HG03575 (cell line): ENCODE results near the gene PPP1R12C.
"Not testable (repeated sequence)": the region's sequence is repeated elsewhere in the genome, so short reads cannot be mapped to it uniquely, and the experiment has no call there.

Experiments used
- ATAC-seq: cut with Tn5 transposase; IDR thresholded peaks from one replicate; pipeline ENCODE4 v1.9.1; 2021; ENCODE audit not compliant: unreplicated experiment, insufficient number of reproducible peaks, low FRiP score; ENCODE audit errors: extremely low read depth

PPP1R12C gene

DNA sequence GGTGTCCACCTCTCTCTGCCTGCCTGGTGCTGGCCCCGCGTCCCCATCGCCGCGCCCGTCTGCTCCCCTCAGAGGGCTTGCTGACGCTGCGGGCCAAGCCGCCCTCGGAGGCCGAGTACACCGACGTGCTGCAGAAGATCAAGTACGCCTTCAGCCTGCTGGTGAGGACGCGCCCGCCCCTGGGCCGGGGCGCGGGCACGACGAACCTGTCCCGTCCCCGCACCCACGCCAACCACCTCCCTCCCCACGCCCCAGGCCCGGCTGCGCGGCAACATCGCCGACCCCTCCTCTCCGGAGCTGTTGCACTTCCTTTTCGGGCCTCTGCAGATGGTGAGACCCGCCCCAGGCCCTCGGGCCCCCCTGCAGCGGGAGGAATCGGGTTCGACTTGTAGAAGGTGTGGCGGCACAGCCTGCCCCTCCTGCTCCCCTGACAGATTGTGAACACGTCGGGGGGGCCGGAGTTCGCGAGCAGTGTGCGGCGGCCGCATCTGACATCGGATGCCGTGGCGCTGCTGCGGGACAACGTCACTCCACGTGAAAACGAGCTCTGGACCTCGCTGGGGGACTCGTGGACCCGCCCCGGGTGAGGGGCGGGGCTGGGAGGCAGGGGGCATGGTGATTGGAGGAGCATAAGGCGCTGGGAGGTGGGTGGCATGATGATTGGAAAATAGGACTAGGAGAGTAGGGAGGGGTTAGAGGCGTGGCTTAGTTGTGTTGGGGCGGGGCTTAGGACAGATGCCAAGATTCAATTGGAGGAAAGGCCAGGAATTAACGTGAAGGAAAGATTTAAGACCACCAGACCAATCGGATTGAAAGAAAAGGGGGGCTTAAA, 35.2 kb downstream of the PPP1R12C start:
- ATAC-seq = no peak

DNA sequence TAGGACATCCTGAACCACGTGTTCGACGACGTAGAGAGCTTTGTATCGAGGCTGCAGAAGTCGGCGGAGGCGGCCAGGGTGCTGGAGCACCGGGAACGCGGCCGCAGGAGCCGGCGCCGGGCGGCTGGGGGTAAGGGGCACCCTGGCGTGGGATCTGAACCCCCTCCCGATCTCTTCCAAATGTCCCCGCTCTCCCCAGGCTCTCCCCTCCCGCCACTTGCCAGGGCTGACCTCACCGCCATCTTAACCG, 35.7 kb downstream of the PPP1R12C start:
- ATAC-seq = no peak

DNA sequence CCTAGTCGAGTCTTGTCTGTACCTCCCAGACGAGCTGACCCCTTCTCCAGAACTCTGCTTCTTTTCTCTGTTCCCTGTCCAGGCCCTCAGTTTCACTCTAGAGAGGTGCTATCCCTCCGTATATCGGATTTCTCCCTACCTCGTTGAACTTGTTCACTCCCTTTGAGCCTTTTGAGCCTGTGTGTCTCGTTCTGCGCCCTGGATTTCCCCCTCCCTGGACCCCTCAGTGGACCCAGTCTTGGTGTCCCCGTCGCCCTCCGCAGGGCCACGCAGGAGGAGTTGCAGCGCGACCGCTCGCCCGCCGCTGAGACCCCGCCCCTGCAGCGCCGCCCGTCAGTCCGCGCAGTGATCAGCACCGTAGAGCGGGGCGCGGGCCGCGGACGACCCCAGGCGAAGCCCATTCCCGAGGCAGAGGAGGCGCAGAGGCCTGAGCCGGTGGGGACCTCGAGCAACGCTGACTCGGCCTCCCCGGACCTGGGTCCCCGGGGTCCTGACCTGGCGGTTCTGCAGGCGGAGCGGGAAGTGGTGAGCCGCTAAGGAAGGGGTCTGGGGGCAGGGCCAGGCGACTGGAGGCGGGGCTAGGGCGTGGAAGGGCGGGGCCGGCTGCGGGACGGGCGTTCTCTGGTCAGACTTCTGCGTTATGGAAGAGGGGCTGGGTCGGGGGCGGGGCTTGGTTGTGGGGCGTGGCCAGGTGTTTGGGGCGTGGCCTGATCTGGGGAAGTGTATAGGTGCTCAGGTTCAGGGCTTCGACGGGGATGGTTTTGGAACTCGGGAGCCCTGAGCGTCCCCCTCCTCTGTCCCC, 36.3 kb downstream of the PPP1R12C start:
- no peak for ATAC-seq

DNA sequence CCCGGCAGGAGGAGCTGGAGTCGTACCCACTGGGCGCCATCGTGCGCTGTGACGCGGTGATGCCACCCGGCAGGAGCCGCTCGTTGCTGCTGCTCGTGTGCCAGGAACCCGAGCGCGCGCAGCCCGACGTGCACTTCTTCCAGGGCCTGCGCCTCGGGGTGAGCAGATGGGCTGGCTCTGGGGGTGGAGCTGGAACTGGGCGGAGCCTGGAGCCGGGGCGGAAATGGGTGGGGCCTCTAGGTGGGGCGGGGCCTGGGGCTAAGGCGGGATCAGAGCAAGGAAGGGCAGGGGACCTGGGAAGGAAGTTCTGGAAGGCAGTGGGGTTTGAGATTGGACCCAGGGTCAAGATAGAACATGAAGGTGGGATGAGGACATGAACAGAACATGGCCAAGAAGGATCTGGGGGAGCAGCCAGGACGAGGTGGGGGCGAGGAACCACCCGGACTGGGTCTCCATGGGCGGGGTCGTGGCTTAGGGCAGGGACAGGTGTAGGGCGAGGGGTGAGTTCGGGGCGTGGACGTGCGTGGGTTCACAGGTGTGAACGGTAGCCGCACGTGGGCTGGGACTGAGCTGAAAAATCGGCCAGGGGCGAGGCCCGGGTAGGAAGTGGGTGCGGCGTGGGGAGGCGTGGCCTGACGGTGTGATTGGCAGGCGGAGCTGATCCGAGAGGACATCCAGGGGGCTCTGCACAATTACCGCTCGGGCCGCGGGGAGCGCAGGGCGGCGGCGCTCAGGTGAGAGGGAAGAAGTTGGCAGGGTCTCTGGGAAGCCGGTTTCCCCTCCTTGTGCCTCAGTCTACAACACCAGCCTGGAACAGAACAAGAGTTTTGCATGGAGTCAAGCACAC, 37.1 kb downstream of the PPP1R12C start:
- ATAC-seq = no peak

DNA sequence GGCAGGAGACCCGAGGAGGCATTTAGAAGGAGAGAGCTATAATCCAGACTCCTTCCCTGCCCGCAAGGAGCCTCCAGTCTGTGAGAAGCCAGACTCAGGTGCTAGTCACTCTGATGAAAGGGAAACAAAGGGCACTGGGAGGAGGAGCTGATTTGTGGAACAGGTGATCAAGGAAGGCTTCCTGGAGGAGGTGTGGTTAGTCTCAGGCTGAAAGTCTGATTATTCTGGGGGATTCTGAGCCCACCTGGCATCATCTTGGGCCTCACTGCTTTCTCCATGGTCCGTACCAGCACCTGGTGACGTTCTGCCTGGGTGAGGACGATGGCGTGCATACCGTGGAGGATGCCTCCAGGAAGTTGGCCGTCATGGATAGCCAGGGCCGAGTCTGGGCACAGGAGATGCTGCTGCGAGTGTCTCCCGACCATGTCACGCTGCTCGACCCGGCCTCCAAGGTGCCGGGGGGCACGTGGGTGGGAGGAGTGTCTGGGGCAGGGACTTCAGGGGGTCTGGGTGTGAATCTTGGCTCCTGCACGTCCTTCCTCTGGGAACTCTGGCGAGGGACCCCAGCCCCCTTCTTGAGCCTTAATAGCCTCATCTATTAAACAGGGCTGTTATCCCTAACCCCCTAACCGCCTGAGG, 37.9 kb downstream of the PPP1R12C start:
- ATAC-seq = no peak

DNA sequence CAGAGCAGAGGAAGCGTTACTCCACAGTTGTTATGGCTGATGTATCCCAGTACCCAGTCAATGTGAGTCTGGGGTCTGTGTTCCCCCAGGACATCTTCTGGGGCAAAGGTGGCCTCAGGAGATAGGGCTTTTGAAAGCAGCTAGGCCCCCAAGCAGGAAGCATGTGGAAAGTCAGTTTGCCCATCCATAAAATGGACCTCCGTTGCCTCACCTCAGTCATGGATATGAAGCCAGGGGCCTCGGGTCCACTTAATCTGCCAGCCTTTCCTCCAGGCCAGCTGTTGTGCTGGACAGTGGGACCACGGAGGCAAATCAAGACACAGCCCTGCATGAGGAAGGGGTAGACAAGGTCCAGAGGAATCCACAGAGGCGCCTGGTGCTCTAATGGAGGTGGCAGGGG, 38.4 kb downstream of the PPP1R12C start:
- no peak for ATAC-seq

DNA sequence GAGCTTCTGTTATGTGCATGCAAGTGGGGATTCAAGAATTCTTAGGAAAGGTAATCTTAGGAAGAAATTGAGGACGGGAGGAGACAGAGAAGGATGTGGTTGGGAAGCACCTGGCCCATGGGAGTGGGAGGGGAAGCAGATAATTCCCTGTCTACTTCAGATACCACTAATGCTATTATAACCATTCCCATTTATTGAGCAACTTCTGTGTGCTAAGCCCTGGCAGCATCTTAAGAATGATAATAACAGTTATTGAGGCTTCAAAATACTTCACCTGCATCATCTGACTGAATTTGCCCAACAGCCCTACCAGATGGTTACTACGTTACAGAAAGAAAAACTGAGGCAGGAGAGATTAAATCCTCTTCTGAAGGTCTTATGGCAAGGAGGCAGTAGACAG, 40.3 kb downstream of the PPP1R12C start:
- no peak for ATAC-seq

DNA sequence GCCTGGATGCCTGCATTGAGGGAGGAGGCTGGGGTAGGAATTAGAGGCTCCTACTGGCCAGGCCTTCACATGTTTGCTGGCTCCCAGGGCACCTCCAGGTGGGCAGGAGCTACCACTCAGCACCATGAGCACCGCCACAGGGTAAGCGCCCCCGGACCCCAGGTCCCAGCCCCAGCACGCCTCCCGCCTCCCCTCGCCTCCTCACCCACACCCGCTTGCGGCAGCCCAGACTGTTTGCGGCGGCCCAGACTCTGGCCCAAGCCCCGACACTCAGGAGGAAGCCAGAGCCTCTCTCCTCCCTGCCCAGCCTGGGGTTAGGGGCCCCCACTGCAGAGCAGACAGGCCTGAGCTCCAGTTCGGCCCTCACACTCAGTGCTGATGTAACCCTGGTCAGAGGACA, 41.1 kb downstream of the PPP1R12C start:
- ATAC-seq = no peak

DNA sequence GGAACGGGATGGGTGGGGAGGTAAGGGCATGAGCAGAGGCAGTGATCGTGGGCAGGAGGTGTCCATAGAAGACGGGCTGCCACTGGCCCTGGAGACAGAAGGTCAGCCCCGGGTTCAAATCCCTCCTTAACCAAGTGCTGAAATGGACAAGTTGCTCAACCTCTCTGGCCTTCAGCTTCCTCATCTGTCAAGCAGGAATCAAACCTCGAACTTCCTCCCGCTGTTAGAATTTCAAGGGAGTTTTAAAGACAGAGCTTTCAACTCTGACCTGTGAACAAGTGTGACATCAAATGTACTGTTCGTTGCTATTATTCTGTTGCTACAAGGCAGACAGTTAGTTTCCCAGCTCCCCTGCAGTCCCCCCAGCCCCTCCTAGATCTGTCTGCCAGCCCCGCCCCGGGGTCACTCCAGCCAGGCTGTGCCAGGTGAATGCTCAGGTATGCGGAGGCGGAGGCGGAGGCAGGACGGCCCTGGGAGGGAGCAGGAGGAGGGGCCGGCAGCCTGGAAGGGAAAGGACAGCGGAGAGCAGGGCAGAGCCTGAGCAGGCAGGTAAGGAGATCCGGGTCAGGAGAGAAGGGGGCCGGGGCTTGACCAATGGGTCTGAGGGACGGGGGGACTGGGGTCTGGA, 42.0 kb downstream of the PPP1R12C start, which contains the start of gene EPS8L1:
Gene EPS8L1, plus strand, starts transcription at position 499 of the 628 bp plus-strand sequence. CDS start 576 bp downstream, outside the sequence.
- ATAC-seq = no peak

DNA sequence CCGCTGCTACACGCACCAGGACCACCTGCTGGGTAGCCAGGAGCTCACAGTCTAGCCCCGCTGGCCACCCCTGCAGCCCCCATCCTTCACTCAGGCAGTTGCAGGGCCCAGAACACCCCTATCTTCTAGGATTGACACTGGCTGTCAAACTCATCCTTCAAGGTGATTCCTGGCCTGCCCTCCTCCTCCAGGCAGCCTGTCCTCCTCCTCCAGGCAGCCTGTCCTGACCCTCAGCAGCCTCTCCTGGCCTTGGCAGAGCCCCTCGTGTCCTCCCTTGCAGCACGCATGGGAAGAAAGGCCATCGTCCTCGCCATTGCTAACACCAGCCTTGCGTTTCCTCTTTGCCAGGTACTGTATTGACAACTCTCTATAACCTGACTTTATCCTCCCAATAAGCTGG, 45.5 kb downstream of the PPP1R12C start:
- no peak for ATAC-seq

DNA sequence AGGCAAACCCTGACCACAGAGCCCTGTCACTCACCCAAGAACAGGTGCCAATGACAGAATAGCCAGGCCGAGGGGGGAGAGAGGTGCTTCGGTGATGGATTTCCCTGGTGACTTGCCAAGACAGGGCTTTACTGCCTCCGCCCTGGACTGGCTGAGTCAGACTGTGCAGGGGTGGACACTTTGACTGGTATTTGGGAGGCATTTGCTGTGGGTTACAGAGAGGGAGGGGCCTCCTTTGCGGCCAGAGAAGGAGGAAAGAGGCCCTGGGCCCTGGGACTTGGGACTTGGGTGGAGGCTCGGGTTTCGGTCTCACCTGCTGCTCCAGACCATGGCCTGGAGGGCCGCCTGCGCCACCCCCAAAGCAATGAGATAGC, 46.3 kb downstream of the PPP1R12C start:
- ATAC-seq = no peak

DNA sequence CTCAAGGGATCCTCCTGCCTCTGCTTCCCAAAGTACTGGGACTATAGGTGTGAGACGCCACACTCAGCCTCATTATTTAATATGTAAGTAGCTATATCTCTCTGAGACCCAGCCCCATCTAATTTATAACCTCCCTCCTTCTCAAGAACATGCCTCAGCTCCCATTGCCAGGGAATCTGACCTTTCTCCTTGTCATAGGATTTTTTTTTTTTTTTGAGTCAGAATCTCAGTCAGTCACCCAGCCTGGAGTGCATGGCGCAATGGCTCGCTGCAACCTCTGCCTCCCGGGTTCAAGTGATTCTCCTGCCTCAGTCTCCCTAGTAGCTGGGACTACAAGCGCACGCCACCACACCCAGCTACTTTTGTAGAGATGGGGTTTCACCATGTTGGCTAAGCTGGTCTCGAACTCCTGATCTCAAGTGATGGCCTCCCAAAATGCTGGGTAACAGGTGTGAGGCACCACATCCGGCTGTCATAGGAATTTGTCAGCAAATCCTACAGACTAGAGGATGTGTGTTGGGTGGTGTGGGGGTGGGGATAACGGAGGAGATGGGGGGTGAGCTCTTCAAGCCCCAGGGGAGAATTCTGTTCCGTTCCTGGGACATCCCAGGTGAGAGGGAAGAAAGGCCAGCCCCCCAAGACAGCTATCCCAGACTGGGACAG, 46.8 kb downstream of the PPP1R12C start:
- no peak for ATAC-seq

DNA sequence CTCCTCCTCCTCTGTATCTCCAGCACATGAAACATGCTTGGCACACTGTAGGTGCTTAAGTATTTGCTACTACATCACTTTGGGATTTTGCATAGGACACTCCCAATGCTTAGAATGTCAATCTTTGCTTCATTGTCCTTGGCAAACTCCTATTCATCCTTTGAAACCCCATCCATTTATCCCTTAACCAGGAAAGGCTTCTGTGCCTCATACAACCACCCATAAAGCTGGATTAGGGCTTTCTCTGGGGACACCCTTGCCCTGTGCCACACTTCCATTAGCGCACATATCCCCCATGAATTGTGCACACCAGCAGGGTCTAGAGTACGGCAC, 47.6 kb downstream of the PPP1R12C start:
- no peak for ATAC-seq

DNA sequence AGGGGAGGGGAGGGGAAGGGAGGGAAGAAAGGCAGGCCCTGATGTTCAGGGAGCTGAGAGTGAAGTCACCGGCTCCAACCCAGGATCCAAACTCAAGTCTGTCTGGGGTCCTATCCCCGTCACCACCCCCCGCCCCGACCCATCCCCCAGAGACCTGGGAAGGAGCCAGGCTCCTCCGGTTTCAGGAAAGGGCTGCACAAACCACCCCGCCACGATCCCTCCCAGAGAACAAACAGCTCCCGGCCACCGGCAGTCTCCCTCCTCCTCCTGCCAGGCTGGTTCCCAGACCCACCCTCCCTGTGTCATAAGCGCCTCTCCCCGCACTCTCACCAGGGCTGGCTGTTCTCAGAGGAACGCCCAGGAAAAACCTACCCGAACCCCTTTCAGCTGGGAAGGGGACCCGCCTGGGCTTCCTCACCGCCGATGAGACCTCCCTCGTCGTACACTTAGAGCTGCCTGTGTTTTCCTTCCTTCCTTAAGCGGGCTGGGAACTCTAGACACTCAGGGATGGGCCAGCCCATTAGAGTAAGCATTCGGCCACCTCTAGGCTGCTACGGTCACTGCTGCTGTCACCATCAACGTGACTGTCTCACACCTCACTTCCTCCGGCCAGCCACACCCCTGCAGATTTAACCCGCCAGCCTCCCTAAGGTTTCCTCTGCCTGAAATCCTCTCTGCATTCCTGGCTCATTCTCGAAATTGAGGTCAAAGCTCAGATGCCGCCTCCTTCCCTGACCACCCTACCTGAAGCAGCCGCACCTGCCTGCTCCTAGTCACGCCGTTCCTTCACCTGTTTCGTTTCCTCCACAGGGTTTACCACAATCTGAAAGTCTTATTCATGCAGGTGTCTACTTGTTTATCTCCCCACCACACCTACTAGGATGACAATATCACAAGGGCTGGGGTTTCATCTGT, 48.2 kb downstream of the PPP1R12C start:
- ATAC-seq = no peak

DNA sequence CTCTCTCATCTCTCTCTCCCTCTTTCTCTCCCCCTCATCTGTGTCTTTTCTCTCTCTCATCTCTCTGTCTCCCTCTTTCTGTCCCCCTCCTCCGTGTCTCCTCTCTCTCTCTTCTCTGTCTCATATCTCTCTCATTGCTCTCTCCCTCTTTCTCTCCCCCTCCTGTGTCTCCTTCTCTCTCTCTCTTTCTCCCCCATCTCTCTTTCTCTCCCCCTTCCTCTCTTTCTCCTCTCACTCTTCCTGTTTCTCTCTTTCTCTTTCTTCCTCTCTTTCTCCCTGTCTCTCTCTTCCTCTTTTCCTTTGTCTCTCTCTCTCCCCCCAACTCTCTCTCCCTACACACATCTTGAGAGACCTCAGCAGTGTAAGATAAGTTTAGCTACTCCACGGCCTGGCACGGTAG, 49.6 kb downstream of the PPP1R12C start:
- no peak for ATAC-seq

DNA sequence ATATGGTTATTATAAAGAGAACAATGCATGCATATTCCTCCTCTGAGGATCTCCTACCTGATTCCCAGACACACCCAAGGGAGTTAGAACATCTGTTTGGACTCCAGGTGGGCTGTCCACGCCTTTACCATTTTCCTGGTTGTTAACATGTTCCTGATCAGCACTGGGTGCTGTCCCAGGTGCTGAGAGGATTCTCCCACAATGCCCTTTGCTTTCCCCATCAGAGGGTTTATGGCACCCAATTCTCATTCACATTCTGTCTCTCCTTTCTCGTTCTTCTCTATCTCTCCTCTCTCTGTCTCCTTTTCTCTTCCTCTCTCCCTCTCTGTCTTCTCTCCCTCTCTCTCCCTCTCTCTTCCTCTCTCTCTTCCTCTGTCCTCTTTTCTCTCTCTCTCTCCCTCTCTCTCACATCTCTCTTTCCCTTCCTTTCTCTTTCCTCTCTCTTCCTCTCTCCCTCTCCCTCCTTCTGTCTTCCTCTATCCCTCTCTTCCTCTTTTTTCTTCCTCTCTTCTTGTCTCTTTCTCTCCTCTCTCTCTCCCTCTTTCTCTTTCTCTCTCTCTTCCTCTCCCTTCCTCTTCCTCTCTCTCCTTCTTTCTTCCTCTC, 51.2 kb downstream of the PPP1R12C start:
- ATAC-seq = no peak

DNA sequence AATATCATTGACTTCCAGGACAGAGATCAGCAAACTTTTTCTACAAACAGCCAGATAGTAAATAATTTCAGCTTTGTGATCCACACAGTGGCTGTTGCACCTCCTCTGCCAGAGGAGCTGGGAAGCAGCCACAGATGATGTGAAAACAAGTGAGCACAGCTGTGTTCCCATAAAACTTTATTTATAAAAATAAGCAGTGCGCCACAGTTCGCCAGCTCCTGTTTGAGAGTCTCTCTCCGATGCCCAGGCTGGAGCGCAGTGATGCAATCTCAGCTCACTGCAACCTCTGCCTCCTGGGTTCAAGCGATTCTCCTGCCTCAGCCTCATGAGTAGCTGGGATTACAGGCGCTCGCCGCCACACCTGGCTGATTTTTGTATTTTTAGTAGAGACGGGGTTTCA, 51.9 kb downstream of the PPP1R12C start:
- not testable (repeated sequence) for ATAC-seq
